Testis (tissue), 3 donors: Measurements from ENCODE around the gene HEATR5B. TPM values are rescaled to one million over a fixed set of nuclear protein-coding genes. Genes with fewer than 3 reads are reported as not detected.

ENCODE experiments used
- DNase-seq: peaks from one replicate; pipeline ENCODE4 v3.0.0-alpha.2; 2019
- H3K27ac ChIP-seq, 2 donors: fragments of 200-600 bp; sonication (generic); one replicate each; pipeline ENCODE4 v1.5.1; 2019
- H3K27me3 ChIP-seq: fragments of 200-600 bp; sonication (generic); one replicate; pipeline ENCODE4 v1.5.1; 2019
- H3K36me3 ChIP-seq: fragments of 200-600 bp; sonication (generic); one replicate; pipeline ENCODE4 v1.5.1; 2017; ENCODE audit warnings: low read depth; ENCODE audit errors: missing control alignments
- H3K4me1 ChIP-seq: fragments of 200-600 bp; sonication (generic); one replicate; pipeline ENCODE4 v1.5.1; 2019
- H3K4me3 ChIP-seq, 2 donors: fragments of 200-600 bp; sonication (generic); one replicate each; pipeline ENCODE4 v1.5.1; 2017 to 2019
- H3K9me3 ChIP-seq: fragments of 200-600 bp; sonication (generic); one replicate; pipeline ENCODE4 v1.5.1; 2017
- POLR2A ChIP-seq: fragments of 450-650 bp; IDR thresholded peaks from one replicate; pipeline ENCODE4 v1.6.1; 2017; ENCODE audit warnings: antibody characterized with exemption, mild to moderate bottlenecking, moderate library complexity
- WGBS, 2 donors: methylation state at CpG; one replicate each; pipeline ENCODE4 v1.1.5; 2018; 5-methylcytosine and 5-hydroxymethylcytosine counted together
- intact Hi-C: fragments of 100-400 bp; cut with DNase I; formaldehyde crosslinking; loops from one replicate; pipeline ENCODE4 v1.15.1; 2023; ENCODE audit warnings: low total_unique reads
- polyA plus RNA-seq: library from polyadenylated mRNA; stranded (reverse); fragments of 350-450 nt; fragmentation: Illumina TruSeq; extraction: RNeasy Lipid Tissue Mini Kit (QIAGEN cat#74804); gene quantifications from one replicate; pipeline ENCODE4 v1.2.3, GENCODE V29; 2014; ENCODE audit warnings: low read depth, low replicate concordance; ENCODE audit not compliant: insufficient read depth
- total RNA-seq, 2 donors: library from RNA; depleted of rRNA; stranded (reverse); fragments of >200 nt; gene quantifications; one replicate each; pipeline ENCODE4 v1.2.3, GENCODE V29; 2016
- TF ChIP-seq, protein P1 (sequence below), 3 experiments: fragments of 450-650 bp in 2 of 3; fragments of 200-600 bp in 1 of 3; sonication (generic) in 1 of 3; IDR thresholded peaks; one replicate each; pipeline ENCODE4 v1.5.1; 2016 to 2019; ENCODE audit warnings: antibody characterized with exemption in 3 of 3, mild to moderate bottlenecking in 2 of 3, moderate library complexity in 1 of 3

The HEATR5B gene
- total and polyA plus RNA-seq, 3 donors from 2014 or later: 12.9 to 41.6 (median 35.7) TPM

DNA sequence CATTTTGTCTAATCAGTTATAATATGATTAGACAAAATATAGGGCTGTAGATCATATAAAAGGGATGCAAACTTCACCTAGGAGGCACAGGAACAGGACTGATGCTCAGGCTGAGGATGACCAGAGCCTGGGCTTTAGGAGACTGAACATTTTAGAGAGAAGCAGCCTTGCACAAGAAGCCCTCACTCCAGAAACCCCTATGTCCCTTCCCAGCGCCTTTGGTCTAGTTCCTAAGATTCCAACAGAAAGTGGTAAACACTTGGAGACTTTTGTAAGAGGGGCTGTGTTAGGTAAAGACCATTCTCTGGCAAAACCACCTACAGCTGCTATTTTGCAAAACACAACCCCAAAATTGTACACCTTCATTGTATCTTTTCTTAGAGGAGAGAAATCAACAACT is 33.4 kb upstream of the HEATR5B start:
- Histone ChIP-seq H3K27me3 (no peaks in the 10 kb centered on the region), H3K27ac (no peak overlapping the region), H3K4me1 (no peaks in the 10 kb centered on the region), H3K4me3 (no peak overlapping the region), H3K9me3 (no peaks in the 10 kb centered on the region), H3K36me3 (no peaks in the 10 kb centered on the region)
- no peak for DNase-seq
- WGBS, 2 donors: 94 to 100% methylated on average over 1 of the region's 1 CpG
- TF ChIP-seq POLR2A: no peak
- TF ChIP-seq, protein P1, sequence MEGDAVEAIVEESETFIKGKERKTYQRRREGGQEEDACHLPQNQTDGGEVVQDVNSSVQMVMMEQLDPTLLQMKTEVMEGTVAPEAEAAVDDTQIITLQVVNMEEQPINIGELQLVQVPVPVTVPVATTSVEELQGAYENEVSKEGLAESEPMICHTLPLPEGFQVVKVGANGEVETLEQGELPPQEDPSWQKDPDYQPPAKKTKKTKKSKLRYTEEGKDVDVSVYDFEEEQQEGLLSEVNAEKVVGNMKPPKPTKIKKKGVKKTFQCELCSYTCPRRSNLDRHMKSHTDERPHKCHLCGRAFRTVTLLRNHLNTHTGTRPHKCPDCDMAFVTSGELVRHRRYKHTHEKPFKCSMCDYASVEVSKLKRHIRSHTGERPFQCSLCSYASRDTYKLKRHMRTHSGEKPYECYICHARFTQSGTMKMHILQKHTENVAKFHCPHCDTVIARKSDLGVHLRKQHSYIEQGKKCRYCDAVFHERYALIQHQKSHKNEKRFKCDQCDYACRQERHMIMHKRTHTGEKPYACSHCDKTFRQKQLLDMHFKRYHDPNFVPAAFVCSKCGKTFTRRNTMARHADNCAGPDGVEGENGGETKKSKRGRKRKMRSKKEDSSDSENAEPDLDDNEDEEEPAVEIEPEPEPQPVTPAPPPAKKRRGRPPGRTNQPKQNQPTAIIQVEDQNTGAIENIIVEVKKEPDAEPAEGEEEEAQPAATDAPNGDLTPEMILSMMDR (IDR thresholded peaks at IDR 0.05): no peak
- intact Hi-C loops: no loop called here

DNA sequence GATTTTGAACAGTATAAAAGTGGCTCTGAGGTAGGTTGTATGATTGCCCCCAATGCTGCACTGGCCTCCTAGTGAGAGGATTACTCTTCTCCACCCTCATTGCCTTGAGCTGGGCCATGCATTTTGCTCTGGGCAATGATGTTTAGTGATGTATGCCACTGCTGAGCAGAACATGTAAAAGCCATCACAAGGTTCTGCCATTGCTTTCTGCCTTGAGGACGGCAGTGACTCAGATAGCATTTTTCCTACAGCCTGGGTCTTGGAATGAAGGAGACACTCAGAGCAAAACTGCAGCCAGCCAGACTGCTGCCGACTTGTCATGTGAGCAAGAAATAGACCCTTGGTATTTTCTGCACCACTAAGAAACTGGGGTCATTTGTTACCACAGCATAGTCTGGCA is 27.8 kb upstream of the HEATR5B start:
- TF ChIP-seq POLR2A: no peak
- TF ChIP-seq, protein P1 (IDR thresholded peaks at IDR 0.05): no peak
- no peak overlapping the region for H3K27ac ChIP-seq
- intact Hi-C loops: no loop called here
- WGBS, 2 donors: 69 to 96% methylated on average over 2 of the region's 2 CpGs
- no peaks in the 10 kb centered on the region for H3K27me3 ChIP-seq
- H3K4me3 ChIP-seq: no peak overlapping the region
- no peaks in the 10 kb centered on the region for H3K36me3 ChIP-seq
- DNase-seq: no peak
- H3K9me3 ChIP-seq: no peaks in the 10 kb centered on the region
- no peaks in the 10 kb centered on the region for H3K4me1 ChIP-seq

DNA sequence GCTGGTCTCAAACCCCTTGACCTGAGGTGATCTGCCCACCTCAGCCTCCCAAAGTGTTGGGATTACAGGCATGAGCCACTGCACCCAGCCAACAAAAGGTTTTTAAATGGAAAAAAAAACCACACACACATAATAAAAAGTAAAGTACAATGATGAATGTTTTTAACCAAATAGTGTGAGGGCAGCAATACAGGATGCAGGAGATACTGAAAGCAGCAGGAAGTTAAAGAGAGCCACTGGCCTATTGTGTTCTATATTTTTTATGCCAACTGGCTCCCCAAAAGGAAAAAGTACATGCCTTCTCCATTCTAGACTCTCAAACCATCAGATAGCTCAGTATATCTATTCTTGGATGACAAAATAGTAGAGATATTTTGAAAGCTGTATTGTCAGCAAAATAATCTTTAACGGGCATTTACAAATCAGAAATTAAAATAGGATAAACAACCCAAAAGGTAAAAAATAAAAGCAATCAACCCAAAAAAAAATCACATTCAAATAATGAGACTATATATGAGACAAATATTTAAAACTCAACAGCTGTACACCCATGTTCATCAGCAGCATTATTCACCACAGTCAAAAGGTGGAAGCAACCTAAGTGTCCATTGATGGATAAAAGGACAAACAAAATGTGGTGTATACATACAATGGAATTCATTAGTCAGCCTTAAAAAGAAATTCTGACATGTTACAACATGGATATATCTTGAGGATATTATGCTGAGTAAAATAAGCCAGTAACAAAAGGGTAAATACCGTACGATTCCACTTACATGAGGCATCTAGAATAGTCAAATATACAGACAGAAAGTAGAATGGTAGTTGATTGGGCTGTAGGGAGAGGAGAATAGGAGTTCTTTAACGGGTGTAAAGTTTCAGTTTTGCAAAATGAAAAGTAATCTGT is 26.4 kb upstream of the HEATR5B start:
- TF ChIP-seq, protein P1 (IDR thresholded peaks at IDR 0.05): no peak
- TF ChIP-seq POLR2A: no peak
- no peak for DNase-seq
- H3K27me3 ChIP-seq: no peaks in the 10 kb centered on the region
- H3K9me3 ChIP-seq: no peaks in the 10 kb centered on the region
- H3K36me3 ChIP-seq: no peaks in the 10 kb centered on the region
- H3K4me1 ChIP-seq: no peaks in the 10 kb centered on the region
- no peak overlapping the region for H3K4me3 ChIP-seq
- H3K27ac ChIP-seq: no peak overlapping the region
- intact Hi-C loops: no loop called here
- 94% methylated on average over 4 of the region's 4 CpGs for WGBS, 2 donors

DNA sequence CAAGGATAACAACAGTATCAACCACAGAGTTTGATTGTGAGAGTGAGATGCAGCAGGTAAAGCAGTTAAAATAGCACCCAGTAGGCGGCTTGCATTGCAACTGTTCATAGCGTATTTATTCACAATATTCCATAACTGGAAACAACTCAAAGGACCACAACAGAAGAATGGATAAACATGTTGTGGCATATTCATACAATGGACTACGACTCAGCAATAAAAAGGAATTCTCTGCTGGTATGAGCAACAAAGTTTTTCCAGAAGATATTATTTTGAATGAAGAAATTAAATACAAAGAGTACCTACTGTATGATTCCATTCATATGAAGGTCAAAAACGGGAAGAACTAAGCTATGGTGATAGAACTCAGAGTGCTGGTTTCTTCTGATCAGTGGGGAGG is 25.4 kb upstream of the HEATR5B start:
- Histone ChIP-seq H3K27me3 (no peaks in the 10 kb centered on the region), H3K4me3 (no peak overlapping the region), H3K9me3 (no peaks in the 10 kb centered on the region), H3K27ac (no peak overlapping the region), H3K36me3 (no peaks in the 10 kb centered on the region), H3K4me1 (no peaks in the 10 kb centered on the region)
- TF ChIP-seq, protein P1 (IDR thresholded peaks at IDR 0.05): no peak
- TF ChIP-seq POLR2A: no peak
- intact Hi-C loops: no loop called here
- no peak for DNase-seq
- 87 to 94% methylated on average over 4 of the region's 4 CpGs for WGBS, 2 donors

DNA sequence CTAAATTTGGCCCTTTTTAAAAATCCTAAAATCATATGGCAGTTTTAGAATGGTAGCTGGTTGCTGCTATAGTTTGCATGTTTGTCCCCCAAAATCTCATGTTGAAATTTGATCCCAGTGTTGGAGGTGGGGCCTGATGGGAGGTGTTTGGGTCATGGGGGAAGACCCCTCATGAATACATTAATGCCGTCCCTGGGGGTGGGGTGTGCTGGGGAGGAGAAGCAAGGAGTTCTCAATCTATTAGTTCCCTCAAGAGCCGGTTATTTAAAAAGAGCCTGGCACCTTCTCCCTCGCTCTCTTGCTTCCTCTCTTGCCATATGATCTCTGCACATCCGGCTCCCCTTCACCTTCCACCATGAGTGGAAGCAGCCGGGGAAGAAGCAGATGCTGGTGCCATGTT is 21.0 kb upstream of the HEATR5B start:
- WGBS, 2 donors: 80 to 88% methylated on average over 5 of the region's 5 CpGs
- Histone ChIP-seq H3K36me3 (no peaks in the 10 kb centered on the region), H3K27ac (no peak overlapping the region), H3K27me3 (no peaks in the 10 kb centered on the region), H3K4me3 (no peak overlapping the region), H3K4me1 (no peaks in the 10 kb centered on the region), H3K9me3 (no peaks in the 10 kb centered on the region)
- DNase-seq: no peak
- no peak for TF ChIP-seq POLR2A
- TF ChIP-seq, protein P1 (IDR thresholded peaks at IDR 0.05): no peak
- intact Hi-C loops: no loop called here
